B cell (primary cell): ENCODE measurements around the gene TENM4.
"Not testable (repeated sequence)": the region's sequence is repeated elsewhere in the genome, so short reads cannot be mapped to it uniquely, and the experiment has no call there.

Experiments used
- EZH2 ChIP-seq: IDR thresholded peaks from 2 replicates; pipeline ENCODE4 v1.6.1; 2012; ENCODE audit warnings: borderline replicate concordance, low read depth, mild to moderate bottlenecking, moderate library complexity, low read length; ENCODE audit not compliant: insufficient read depth, poor library complexity, severe bottlenecking
- TF ChIP-seq, protein P1 (sequence below): fragments of 200-600 bp; IDR thresholded peaks from one replicate; pipeline ENCODE4 v1.8.0; 2022; ENCODE audit warnings: antibody characterized with exemption, mild to moderate bottlenecking

DNA sequence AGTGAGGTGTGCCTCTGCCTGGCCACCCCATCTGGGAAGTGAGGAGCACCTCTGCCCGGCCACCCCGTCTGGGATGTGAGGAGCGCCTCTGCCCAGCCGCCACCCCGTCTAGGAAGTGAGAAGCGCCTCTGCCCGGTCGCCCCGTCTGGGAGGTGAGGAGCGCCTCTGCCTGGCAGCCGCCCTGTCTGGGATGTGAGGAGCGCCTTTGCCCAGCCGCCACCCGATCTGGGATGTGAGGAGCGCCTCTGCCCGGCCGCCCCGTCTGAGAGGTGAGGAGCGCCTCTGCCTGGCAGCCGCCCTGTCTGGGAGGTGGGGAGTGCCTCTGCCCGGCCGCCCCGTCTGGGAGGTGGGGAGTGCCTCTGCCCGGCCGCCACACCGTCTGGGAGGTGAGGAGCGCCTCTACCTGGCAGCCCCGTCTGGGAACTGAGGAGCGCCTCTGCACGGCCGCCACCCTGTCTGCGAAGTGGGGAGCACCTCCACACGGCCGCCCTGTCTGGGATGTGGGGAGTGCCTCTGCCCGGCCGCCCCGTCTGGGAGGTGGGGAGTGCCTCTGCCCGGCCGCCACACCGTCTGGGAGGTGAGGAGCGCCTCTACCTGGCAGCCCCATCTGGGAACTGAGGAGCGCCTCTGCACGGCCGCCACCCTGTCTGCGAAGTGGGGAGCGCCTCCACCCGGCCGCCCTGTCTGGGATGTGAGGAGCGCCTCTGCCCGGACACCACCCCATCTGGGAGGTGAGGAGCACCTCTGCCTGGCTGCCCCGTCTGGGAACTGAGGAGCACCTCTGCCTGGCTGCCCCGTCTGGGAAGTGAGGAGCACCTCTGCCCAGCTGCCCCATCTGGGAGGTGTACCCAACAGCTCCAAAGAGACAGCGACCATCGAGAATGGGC, 561.5 kb downstream of the TENM4 start:
- TF ChIP-seq, protein P1, sequence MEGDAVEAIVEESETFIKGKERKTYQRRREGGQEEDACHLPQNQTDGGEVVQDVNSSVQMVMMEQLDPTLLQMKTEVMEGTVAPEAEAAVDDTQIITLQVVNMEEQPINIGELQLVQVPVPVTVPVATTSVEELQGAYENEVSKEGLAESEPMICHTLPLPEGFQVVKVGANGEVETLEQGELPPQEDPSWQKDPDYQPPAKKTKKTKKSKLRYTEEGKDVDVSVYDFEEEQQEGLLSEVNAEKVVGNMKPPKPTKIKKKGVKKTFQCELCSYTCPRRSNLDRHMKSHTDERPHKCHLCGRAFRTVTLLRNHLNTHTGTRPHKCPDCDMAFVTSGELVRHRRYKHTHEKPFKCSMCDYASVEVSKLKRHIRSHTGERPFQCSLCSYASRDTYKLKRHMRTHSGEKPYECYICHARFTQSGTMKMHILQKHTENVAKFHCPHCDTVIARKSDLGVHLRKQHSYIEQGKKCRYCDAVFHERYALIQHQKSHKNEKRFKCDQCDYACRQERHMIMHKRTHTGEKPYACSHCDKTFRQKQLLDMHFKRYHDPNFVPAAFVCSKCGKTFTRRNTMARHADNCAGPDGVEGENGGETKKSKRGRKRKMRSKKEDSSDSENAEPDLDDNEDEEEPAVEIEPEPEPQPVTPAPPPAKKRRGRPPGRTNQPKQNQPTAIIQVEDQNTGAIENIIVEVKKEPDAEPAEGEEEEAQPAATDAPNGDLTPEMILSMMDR = not testable (repeated sequence)
- TF ChIP-seq EZH2 = not testable (repeated sequence)
